GM21529 (cell line): Measurements from ENCODE around the gene CCND2.
A peak's percentile ranks its signal among the peaks of the same experiment; 100 is the strongest.

Experiments
- ATAC-seq: cut with Tn5 transposase; IDR thresholded peaks from one replicate; pipeline ENCODE4 v1.9.1; 2021; ENCODE audit not compliant: unreplicated experiment

The CCND2 gene

DNA sequence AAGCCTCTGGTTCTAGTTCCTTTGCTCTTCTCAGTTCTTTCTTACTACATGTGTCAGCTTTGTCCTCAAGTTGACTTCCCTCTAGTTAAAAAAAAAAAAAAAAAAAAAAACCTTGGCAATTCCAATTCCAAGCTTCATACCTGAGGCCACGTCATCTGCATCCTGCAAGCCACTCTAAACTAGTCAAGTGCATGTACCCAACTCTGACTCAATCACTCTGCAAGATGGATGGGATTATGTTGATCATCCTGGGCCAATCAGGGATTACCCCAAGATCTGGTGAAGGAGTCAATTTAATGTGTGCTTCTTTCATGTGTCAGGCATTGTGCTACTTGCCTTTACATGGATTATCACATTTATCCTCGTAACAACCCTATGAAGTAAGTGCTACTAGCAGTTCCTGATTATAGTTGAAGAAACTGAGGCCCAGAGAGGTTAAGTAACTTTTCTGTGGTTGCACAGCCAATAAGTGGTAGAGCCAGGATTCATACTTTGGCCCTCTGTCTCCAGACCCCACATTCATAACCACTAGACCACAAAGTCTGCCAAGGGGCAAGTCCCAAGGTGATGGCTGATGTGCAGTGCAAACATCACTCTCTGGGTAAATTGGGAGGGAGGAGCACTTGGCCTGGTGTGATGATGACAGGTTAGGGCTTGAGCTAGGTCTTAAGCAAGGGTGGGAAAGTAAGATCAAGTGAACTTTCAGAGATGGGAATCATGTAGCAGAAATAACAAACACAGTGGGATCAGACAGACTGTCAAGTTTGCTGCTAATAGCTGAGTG, 17.3 kb upstream of the CCND2 start:
- no peak for ATAC-seq

GRCh38 chr12:4257442-4257841, 16.1 kb upstream of the CCND2 start:
- no peak for ATAC-seq

DNA sequence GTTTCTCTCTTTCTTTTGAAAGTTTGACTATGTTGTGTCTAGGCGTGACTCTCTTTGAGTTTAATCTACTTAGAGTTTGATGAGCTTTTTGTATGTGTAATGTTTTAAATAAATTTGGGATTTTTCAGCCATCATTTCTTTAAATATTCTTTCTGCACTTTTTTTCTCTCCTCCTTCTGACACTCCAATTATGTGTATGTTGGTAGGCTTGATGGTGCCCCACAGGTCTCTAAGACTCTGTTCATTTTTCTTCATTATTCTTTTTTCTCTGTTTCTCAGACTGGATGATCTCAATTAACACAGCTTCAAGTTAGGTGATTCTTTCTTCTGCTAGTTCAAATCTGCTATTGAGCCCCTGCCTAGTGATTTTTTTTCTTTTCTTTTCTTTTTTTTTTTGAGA, 14.5 kb upstream of the CCND2 start:
- ATAC-seq = no peak

DNA sequence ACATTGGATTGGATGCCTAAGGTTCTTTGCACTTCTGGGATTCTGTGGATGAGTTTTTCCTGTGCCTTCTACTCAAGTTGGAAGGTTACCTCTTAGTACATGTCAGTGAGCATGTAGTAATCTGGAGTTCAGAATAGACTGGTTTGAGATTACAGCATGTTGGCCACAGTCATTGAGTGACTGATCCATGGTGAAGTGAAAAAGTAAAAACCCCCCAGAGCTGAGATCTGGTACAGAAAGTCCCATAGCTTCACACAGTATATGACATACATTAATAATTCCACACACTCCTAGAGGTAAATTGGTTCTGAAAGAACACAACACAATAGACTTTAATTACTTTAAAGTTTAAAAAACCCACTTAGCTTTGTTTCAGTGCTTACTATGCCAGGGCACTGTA, 11.9 kb upstream of the CCND2 start:
- ATAC-seq = peak; percentile 59

DNA sequence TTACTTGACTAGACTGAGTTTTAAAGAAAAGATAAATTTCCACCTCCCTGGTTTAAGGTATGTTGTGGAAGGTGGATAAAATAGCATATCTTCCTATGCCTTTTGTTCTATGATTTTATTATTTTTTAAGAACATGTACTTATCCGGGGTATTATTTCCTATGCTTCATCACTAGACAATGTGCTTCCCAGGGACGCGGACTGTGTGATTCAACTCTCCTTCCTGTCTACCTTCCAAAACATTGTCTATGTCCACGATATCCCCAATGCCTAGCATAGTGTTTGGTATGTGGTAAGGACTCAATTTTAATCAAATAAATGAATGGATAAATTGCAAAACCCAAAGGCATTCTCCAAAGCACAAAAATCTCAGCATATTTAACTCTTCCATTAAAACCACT, 8.3 kb upstream of the CCND2 start:
- no peak for ATAC-seq

GRCh38 chr12:4266990-4267389, 6.6 kb upstream of the CCND2 start:
- no peak for ATAC-seq

DNA sequence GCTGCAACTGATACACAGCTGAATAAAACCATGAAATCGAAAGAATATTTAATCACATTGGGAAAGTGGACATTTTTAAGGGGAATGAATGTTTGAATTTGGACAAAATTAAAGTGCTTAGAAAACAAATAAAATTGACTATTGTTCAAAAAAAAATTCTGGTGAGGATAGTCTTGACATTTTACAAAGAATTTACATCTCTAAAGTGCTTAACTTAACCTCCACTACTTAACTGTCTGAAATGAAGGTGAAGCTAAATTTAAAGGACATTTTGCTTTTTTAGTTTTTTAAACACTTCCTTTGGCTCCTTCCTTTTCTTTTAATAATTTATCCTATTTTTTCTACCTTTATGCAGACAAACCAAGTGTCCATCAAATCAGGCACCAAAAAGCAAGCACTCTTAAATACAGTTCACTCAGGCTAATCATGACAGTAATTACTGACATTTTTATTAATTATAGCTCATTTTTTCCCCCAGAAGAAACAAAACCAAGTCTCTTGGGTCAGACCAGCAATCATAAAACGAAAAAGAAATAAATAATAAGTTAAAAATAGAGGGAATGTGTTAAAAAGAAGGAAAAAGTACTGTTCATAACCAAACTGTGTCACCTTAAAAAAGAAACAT, 5.7 kb upstream of the CCND2 start:
- ATAC-seq = no peak

DNA sequence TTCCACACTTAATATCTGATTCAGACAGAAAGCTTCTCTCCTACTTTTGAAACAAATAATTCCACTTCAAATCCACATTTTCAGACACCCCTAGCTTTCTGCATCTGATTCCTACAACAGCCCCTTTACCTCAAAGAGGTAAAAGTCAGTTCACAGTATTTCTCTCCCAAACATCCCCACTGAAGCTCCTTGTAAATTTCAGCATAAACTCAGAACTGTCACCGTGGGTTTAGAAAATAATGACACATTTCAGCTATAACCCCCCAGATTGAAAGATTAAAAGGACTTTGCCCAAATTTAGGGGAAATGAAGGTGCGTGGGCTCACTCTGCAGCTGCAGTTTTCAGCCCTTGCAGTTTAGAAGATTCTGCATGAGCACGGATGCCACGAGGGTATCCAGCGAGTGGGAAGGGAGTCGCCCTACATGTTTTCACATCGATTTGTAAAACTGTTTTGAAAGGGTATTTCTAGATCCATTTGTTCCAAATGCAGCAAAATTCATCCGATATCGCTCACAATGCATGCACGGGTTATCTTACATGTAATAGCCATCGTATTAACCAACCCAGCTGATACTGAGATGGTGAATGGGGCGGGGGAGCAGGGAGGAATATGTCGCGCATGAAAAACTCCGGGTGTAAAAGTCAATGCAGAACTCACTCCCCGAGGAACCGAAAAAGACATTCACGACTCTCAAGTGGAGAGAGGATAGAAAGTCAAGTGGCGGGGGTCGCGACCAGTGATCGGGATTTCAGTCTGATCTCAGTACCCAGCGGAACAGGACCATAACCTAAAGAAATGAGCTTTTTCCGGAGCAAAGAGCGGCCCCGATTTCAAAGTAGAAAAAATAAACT, 5.0 kb upstream of the CCND2 start:
- ATAC-seq = no peak

DNA sequence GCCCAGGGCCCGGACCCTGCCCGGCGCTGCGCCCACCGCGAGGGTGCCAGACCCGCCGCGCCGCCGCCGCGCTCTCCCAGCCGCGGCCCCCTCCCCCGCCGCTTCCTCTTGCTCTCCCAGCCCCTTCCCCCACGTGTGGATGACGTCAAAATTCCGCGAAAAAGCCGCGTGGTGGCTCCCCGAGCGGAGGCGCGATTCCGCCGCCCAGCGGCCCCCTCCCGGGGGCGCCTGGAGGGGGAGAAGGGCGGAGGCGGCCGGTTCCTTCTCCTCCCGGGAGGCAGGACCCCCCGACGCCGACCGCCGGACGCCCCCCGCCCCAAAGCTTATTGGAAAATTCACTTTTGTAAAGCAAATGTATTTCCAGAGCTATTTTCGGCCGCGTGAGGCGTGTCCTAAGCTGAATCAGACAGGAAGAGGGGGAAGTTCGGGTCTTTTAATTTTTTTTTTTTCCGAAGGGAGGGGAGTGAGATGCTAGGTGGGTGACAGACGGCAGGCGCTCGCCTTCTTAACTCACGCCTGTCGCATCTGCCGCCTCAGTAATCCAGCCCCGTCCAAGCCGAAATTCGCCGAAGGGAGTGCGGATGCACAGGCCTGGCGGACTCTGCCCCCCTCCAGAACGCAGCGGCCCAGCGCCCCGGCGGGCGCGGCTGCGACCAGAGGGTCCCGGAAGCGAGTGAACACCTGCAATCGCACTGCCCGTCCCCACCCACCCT, 4.1 kb upstream of the CCND2 start:
- ATAC-seq = no peak

GRCh38 chr12:4270016-4270830, 3.3 kb upstream of the CCND2 start:
- no peak for ATAC-seq

DNA sequence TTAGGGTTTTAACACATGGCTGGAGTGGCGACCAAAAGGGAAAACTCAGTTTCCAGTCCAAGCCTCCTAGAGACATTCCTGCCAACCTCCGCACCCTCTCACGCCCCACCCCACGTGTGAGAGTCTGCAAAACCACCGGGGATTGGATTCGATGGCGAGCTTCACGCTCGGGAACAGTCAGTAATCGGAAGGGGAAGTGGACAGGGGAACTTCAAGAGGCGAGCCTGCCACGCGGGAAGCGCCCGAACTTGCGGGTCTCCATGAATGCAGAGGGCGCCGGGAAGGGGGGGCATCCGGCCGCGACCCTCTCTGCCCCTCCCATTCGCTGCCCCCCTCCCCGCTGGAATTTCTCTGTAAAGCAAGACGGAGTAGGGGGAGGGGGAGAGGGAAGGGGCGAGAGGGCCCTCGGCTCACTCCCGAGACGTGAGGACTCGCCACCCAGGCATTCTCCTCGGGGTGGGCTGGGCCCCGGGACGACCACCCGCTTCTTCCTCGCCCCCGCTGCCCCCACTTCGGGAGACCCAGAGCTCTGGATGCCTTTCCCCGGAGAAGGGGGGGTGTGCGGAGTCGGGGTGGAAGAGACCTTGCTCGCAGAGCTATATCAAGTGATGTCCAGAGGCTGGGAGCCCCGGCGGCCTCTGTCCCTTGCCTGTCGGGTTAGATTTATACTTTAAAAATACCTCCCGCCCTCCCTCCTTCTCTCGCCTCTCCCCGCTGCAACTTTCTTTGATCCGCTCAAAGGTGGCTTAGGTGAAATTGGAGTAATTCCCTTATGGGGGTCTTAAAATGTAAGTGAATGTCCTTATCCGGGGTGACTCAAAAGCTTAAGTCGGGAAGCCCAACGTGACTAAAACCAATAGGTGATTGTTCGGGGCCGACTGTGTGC, 2.5 kb upstream of the CCND2 start:
- ATAC-seq = no peak

DNA sequence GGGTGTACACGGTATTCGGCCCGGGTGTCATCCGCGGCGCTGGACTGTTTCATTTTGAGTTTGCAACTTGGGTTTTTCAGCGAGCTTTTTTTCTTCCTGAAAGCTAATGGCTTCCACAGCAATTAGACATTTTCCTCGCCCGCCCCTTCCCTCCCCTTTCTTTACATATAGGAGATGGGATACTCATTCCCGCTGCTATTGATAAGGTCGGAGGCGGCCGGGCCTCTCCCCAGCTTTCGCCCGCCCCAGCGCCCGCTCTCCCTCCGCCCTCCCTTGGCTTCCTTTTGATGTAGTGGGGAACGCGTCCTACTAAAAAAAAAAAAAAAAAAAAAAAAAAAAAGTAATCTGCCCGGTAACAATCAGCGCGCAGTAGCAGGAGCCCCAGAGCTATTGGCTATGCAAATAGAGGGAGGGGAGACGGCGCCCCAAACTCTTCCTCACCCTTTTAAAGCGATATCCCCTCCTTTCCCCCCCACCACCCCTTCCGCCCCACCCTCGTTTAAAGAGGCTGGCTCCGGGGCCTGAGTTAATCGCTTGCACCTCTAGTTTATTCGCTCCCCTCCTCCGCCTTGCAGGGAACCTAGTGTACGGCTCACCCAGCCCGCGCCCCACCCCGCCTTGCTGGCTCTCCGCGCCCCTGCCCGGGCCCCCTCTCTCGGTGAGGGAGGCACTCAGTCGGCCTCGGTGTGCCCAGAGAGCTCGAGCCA, 1.7 kb upstream of the CCND2 start:
- ATAC-seq = peak; percentile 41

DNA sequence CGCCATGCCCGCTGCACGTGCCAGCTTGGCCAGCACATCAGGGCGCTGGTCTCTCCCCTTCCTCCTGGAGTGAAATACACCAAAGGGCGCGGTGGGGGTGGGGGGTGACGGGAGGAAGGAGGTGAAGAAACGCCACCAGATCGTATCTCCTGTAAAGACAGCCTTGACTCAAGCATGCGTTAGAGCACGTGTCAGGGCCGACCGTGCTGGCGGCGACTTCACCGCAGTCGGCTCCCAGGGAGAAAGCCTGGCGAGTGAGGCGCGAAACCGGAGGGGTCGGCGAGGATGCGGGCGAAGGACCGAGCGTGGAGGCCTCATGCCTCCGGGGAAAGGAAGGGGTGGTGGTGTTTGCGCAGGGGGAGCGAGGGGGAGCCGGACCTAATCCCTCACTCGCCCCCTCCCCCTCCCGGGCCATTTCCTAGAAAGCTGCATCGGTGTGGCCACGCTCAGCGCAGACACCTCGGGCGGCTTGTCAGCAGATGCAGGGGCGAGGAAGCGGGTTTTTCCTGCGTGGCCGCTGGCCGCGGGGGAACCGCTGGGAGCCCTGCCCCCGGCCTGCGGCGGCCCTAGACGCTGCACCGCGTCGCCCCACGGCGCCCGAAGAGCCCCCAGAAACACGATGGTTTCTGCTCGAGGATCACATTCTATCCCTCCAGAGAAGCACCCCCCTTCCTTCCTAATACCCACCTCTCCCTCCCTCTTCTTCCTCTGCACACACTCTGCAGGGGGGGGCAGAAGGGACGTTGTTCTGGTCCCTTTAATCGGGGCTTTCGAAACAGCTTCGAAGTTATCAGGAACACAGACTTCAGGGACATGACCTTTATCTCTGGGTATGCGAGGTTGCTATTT, 914 bp upstream of the CCND2 start:
- peak; percentile 5 for ATAC-seq

GRCh38 chr12:4273273-4273651, 300 bp upstream of the CCND2 start:
- no peak for ATAC-seq

- ATAC-seq = no peak
Observed at GRCh38 chr12:4274396-4275015, 944 bp downstream of the CCND2 start.

DNA sequence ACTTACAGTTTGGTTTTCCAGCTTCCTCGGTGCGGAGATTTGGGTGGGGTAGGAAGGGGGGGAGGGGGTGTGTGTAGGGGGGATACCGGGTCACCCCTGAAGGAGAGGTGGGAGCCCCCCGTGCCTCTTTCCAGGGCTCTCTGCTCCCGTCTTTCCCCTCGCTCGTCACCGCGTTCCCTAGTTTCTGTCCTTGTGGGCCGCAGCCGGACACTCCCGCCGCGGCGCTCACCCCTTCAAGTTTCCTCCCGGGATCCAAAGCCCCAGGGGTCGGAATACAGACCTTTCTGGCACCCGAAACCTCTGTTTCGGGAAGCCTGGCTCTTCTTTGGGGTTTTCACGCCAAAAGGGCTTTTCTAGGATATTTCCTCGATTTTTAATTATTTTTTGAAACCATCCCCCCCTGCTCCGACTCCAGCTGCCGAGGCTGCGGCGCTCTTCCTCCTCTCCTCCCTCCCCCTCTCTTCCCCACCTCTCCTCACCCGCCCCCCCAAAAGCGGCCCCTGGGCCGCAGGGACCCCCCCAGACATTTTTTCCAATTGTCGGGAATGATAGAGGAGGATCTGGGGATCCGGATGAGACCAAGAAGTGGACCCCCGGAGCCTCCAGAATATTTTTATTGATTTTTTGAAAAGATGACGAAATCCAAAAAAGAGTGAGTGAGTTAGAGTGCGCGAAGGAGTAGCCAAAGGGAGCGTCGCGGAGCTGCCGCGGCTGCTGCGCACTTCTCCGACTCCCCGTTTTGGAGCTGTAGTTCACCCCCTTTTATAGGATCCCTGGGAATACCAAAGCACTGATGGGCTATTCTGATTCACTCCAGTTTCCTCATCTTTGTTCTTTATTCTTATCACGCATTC, 1.7 kb downstream of the CCND2 start:
- ATAC-seq = no peak
